Measurements from ENCODE around the gene LINC00632.

LINC00632 gene

DNA sequence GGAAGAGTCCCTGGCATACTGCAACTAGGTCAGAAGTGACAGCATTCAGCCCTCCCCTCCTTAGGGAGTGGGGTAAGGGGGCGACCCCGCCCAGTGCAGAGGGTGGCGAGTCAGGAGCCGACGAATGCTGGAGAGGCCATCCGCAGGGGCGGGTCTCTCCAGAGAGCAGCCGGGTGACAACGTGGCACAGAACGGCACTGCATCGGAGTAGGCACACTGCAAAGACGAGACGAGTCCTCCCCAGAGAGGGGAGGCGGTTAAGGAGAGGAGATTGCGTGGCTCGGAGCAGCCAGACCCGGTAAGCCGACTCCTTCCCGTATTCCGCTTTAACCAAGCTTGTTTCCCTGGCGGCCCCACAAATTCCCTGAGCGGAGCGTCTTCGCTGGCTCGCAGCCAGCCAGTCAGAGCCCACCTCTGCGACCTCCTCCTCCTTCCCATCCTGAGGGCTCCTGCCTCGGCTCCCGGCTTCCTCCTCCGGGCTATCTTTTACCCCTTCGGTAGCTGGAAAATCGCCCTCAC is 54.9 kb downstream of the LINC00632 start:
- 27% methylated on average over 27 of the region's 31 CpGs for WGBS (ENCODE audit: insufficient coverage)
- CTCF ChIA-PET, result interaction anchor here (1.1 to 5.1 kb wide), 3 partner anchors 9 to 520 kb away, joined by 3 to 30 read pairs (median 4); no protein-coding TSS in a partner anchor

DNA sequence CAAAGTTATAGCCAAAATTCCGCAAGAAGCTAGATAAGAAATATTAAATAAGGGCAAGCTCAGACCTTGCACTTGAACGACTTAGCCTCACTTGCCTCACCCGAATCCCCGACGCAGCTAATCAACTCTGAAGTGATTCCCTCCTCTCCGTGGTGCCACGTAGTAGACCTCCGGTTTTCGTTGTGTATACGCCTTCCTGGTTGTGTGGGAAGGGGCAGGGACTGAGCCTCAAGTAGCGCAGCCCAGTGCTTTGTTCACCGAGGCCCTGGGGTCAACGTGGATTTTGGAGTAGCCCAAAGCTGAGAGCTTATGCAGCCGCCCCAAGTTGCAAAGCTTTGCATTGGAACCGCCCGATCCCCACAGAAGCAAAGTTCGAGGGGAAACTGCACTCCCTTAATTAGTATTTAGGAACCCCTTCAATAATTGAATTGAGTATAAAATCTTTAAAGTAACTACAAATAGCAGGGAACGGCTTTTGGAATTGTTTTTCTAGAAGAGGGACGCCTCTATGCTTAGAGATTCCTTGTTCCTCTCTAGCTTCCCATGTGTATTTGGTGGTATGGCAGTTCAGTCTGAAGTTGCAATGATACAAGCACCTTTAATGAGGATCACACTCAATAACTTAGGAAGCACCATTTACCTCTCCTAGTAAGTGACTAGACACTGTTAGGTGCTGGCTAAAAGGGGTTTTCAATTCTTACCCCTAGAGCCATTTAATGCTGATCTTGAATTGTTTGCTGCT is 55.7 kb downstream of the LINC00632 start:
- Histone ChIP-seq H3K4me3 (ENCODE audit: control insufficient read depth in 1 of 7, extremely low read depth in 1 of 7, insufficient read depth in 4 of 7, low read depth in 2 of 7, low read length in 6 of 7) (peak overlapping the region in 2 of 7 experiments; percentile 40 to 57), H3K36me3 (ENCODE audit: control insufficient read depth in 4 of 4, insufficient read depth in 4 of 4, low read length in 3 of 4) (no peaks in the 10 kb centered on the region), H3K27me3 (replicated peaks in 2 of 5; ENCODE audit: control insufficient read depth in 4 of 5, insufficient read depth in 5 of 5, low read length in 4 of 5) (peaks cover 0 to 35% (median 18%) of the 10 kb centered on the region in 5 experiments), H3K27ac (ENCODE audit: insufficient read depth in 1 of 2, low read depth in 1 of 2, low read length in 2 of 2, poor library complexity in 1 of 2, severe bottlenecking in 2 of 2) (no peak overlapping the region), H3K4me1 (ENCODE audit: control extremely low read depth in 1 of 4, control insufficient read depth in 4 of 4, insufficient read depth in 4 of 4, low read length in 3 of 4) (peaks cover 0 to 14% (median 4%) of the 10 kb centered on the region in 4 experiments), H3K9me3 (ENCODE audit: control extremely low read depth in 1 of 5, control insufficient read depth in 4 of 5, insufficient read depth in 2 of 5, low read depth in 1 of 5, low read length in 4 of 5) (no peaks in the 10 kb centered on the region)
- WGBS (ENCODE audit: insufficient coverage), result 27% methylated on average over 8 of the region's 19 CpGs
- CTCF ChIA-PET, result interaction anchor here (0.8 to 5.1 kb wide), 5 partner anchors 10 to 519 kb away, joined by 3 to 30 read pairs (median 3); no protein-coding TSS in a partner anchor
- DNase-seq, result peak in 1 of 3 donors; percentile 2
- POLR2A ChIA-PET, result no interaction called here

More for the DNA sequence above, 54.9 kb downstream of the LINC00632 start:
- Histone ChIP-seq H3K9me3 (ENCODE audit: control extremely low read depth in 1 of 5, control insufficient read depth in 4 of 5, insufficient read depth in 2 of 5, low read depth in 1 of 5, low read length in 4 of 5) (no peaks in the 10 kb centered on the region), H3K4me3 (ENCODE audit: control insufficient read depth in 1 of 7, extremely low read depth in 1 of 7, insufficient read depth in 4 of 7, low read depth in 2 of 7, low read length in 6 of 7) (peak overlapping the region in 5 of 7 experiments; percentile 14 to 57 (median 40)), H3K27ac (ENCODE audit: insufficient read depth in 1 of 2, low read depth in 1 of 2, low read length in 2 of 2, poor library complexity in 1 of 2, severe bottlenecking in 2 of 2) (no peak overlapping the region), H3K4me1 (ENCODE audit: control extremely low read depth in 1 of 4, control insufficient read depth in 4 of 4, insufficient read depth in 4 of 4, low read length in 3 of 4) (peaks cover 0 to 14% (median 4%) of the 10 kb centered on the region in 4 experiments), H3K36me3 (ENCODE audit: control insufficient read depth in 4 of 4, insufficient read depth in 4 of 4, low read length in 3 of 4) (no peaks in the 10 kb centered on the region), H3K27me3 (replicated peaks in 2 of 5; ENCODE audit: control insufficient read depth in 4 of 5, insufficient read depth in 5 of 5, low read length in 4 of 5) (peaks cover 0 to 35% (median 18%) of the 10 kb centered on the region in 5 experiments)
- peak in 2 of 3 donors; percentile 26 to 36 for DNase-seq
- POLR2A ChIA-PET, result no interaction called here

DNA sequence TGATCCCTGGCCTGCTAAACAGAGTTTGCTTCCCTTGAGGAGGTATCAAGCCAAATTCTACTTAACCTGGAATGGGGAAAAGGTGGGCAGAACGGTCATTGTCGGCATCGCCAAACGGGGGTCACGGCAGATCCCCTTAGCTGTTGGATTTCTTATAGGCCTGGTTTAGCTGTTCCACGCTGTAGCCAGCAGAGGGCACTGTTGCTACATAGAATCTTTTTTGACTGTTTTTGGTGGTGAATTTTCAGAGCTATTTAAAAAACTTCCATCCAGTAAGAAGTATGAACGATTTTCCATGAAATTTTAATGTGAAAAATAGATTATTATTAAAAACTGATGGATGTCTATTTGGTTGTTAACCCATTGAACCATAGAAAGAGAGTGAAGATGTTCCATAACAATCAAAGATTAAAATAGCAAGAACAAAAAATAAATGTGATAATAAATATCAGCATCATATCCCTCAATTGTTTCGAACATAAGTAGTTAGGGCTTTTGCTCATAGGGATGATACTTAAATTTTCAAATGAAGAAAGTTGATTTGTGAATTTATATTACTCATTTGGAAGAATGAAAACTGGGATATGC is 56.6 kb downstream of the LINC00632 start:
- Histone ChIP-seq H3K4me1 (ENCODE audit: control extremely low read depth in 1 of 4, control insufficient read depth in 4 of 4, insufficient read depth in 4 of 4, low read length in 3 of 4) (peaks cover 0 to 14% (median 4%) of the 10 kb centered on the region in 4 experiments), H3K9me3 (ENCODE audit: control extremely low read depth in 1 of 5, control insufficient read depth in 4 of 5, insufficient read depth in 2 of 5, low read depth in 1 of 5, low read length in 4 of 5) (no peaks in the 10 kb centered on the region), H3K27ac (ENCODE audit: insufficient read depth in 1 of 2, low read depth in 1 of 2, low read length in 2 of 2, poor library complexity in 1 of 2, severe bottlenecking in 2 of 2) (no peak overlapping the region), H3K36me3 (ENCODE audit: control insufficient read depth in 4 of 4, insufficient read depth in 4 of 4, low read length in 3 of 4) (no peaks in the 10 kb centered on the region), H3K27me3 (replicated peaks in 2 of 5; ENCODE audit: control insufficient read depth in 4 of 5, insufficient read depth in 5 of 5, low read length in 4 of 5) (peaks cover 0 to 33% (median 18%) of the 10 kb centered on the region in 5 experiments), H3K4me3 (ENCODE audit: control insufficient read depth in 1 of 7, extremely low read depth in 1 of 7, insufficient read depth in 4 of 7, low read depth in 2 of 7, low read length in 6 of 7) (peak overlapping the region in 1 of 7 experiments; percentile 10)
- POLR2A ChIA-PET, result no interaction called here
- 0% methylated on average over 5 of the region's 8 CpGs for WGBS (ENCODE audit: insufficient coverage)
- peak; percentile 46 to 79 (median 68) for DNase-seq
- CTCF ChIA-PET, result interaction anchor here (0.8 to 5.1 kb wide), 4 partner anchors 11 to 515 kb away, joined by 3 to 30 read pairs (median 4); no protein-coding TSS in a partner anchor

DNA sequence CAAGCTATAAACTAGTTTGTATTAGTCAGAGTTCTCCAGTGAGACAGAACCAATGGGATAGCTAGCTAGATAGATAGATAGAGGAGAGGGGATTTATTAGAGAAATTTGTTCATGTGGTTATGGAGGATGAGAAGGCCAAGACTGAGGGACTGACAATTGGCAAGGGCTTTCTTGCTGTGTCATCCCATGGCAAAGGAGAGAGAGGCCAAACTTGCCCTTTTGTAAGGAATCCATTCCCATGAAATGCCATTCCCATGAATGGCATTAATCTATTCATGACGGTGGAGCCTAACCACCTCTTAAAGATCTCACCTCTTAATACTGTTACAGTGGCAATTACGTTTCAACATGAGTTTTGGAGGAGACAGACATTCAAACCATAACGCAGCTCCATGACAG is 58.1 kb downstream of the LINC00632 start:
- Histone ChIP-seq H3K27me3 (replicated peaks in 2 of 5; ENCODE audit: control insufficient read depth in 4 of 5, insufficient read depth in 5 of 5, low read length in 4 of 5) (peaks cover 0 to 30% (median 15%) of the 10 kb centered on the region in 5 experiments), H3K4me3 (ENCODE audit: control insufficient read depth in 1 of 7, extremely low read depth in 1 of 7, insufficient read depth in 4 of 7, low read depth in 2 of 7, low read length in 6 of 7) (no peak overlapping the region), H3K36me3 (ENCODE audit: control insufficient read depth in 4 of 4, insufficient read depth in 4 of 4, low read length in 3 of 4) (no peaks in the 10 kb centered on the region), H3K27ac (ENCODE audit: insufficient read depth in 1 of 2, low read depth in 1 of 2, low read length in 2 of 2, poor library complexity in 1 of 2, severe bottlenecking in 2 of 2) (no peak overlapping the region), H3K9me3 (ENCODE audit: control extremely low read depth in 1 of 5, control insufficient read depth in 4 of 5, insufficient read depth in 2 of 5, low read depth in 1 of 5, low read length in 4 of 5) (no peaks in the 10 kb centered on the region), H3K4me1 (ENCODE audit: control extremely low read depth in 1 of 4, control insufficient read depth in 4 of 4, insufficient read depth in 4 of 4, low read length in 3 of 4) (peaks cover 0 to 14% (median 4%) of the 10 kb centered on the region in 4 experiments)
- ChIA-PET CTCF (interaction anchor here (1.0 to 5.1 kb wide), 6 partner anchors 8 to 511 kb away, joined by 3 to 30 read pairs (median 3); no protein-coding TSS in a partner anchor), POLR2A (no interaction called here)
- 77% methylated on average over 2 of the region's 3 CpGs for WGBS (ENCODE audit: insufficient coverage)
- no peak for DNase-seq

DNA sequence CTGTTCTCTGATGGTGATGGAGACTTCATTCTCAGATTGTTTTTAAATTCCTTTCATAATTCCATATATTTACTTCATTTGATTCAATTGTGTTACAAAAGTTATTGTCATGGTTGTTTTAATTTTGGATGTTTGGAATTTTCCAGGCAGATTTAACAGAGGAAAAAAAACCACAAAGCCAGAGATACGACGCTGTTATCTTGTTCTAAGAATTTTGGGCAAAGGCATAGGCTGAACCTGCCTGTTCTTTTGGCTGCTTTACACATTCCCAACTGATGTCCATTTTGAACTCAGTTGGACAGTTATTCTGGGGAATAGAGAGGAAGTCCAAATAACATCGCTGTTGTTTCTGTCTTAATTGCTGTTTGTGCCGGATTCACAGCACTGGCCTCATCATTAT is 65.7 kb downstream of the LINC00632 start:
- CTCF ChIA-PET, result no interaction called here
- WGBS (ENCODE audit: insufficient coverage), result 87% methylated on average over 4 of the region's 4 CpGs

DNA sequence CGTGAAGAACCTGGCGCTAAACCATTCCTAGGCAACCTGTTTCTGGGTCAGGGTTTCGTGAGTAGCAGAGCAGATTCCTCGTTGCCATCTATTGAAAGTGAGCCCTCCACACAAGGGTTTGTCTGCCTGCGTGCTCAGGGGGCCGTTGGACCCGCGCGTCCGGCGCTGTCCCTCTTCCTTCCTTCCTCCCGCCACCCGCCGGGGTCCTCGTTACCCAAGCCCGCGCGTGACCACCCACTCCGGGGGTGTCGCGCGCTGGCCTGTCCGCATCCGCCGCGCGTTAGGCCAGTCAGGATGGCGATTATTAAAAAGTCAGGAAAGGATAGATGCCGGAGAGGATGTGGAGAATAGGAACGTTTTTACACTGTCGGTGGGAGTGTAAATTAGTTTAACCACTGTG is 66.8 kb downstream of the LINC00632 start:
- H3K27ac ChIP-seq (ENCODE audit: insufficient read depth in 1 of 2, low read depth in 1 of 2, low read length in 2 of 2, poor library complexity in 1 of 2, severe bottlenecking in 2 of 2), result no peak overlapping the region
- H3K4me3 ChIP-seq (ENCODE audit: control insufficient read depth in 1 of 7, extremely low read depth in 1 of 7, insufficient read depth in 4 of 7, low read depth in 2 of 7, low read length in 6 of 7), result no peak overlapping the region
- H3K9me3 ChIP-seq (ENCODE audit: control extremely low read depth in 1 of 5, control insufficient read depth in 4 of 5, insufficient read depth in 2 of 5, low read depth in 1 of 5, low read length in 4 of 5), result no peaks in the 10 kb centered on the region
- POLR2A ChIA-PET, result no interaction called here
- DNase-seq, result no peak
- CTCF ChIA-PET, result no interaction called here
- no peaks in the 10 kb centered on the region for H3K36me3 ChIP-seq (ENCODE audit: control insufficient read depth in 4 of 4, insufficient read depth in 4 of 4, low read length in 3 of 4)
- no peaks in the 10 kb centered on the region for H3K4me1 ChIP-seq (ENCODE audit: control extremely low read depth in 1 of 4, control insufficient read depth in 4 of 4, insufficient read depth in 4 of 4, low read length in 3 of 4)
- H3K27me3 ChIP-seq (replicated peaks in 2 of 5; ENCODE audit: control insufficient read depth in 4 of 5, insufficient read depth in 5 of 5, low read length in 4 of 5), result peaks cover 0 to 4% (median 0%) of the 10 kb centered on the region in 5 experiments
- WGBS (ENCODE audit: insufficient coverage), result 89% methylated on average over 5 of the region's 31 CpGs

More for the DNA sequence above, 65.7 kb downstream of the LINC00632 start:
- POLR2A ChIA-PET, result no interaction called here
- no peaks in the 10 kb centered on the region for H3K9me3 ChIP-seq (ENCODE audit: control extremely low read depth in 1 of 5, control insufficient read depth in 4 of 5, insufficient read depth in 2 of 5, low read depth in 1 of 5, low read length in 4 of 5)
- H3K4me1 ChIP-seq (ENCODE audit: control extremely low read depth in 1 of 4, control insufficient read depth in 4 of 4, insufficient read depth in 4 of 4, low read length in 3 of 4), result no peaks in the 10 kb centered on the region
- DNase-seq, result no peak
- no peak overlapping the region for H3K4me3 ChIP-seq (ENCODE audit: control insufficient read depth in 1 of 7, extremely low read depth in 1 of 7, insufficient read depth in 4 of 7, low read depth in 2 of 7, low read length in 6 of 7)
- peaks cover 0 to 4% (median 0%) of the 10 kb centered on the region in 5 experiments for H3K27me3 ChIP-seq (replicated peaks in 2 of 5; ENCODE audit: control insufficient read depth in 4 of 5, insufficient read depth in 5 of 5, low read length in 4 of 5)
- no peaks in the 10 kb centered on the region for H3K36me3 ChIP-seq (ENCODE audit: control insufficient read depth in 4 of 4, insufficient read depth in 4 of 4, low read length in 3 of 4)
- no peak overlapping the region for H3K27ac ChIP-seq (ENCODE audit: insufficient read depth in 1 of 2, low read depth in 1 of 2, low read length in 2 of 2, poor library complexity in 1 of 2, severe bottlenecking in 2 of 2)

DNA sequence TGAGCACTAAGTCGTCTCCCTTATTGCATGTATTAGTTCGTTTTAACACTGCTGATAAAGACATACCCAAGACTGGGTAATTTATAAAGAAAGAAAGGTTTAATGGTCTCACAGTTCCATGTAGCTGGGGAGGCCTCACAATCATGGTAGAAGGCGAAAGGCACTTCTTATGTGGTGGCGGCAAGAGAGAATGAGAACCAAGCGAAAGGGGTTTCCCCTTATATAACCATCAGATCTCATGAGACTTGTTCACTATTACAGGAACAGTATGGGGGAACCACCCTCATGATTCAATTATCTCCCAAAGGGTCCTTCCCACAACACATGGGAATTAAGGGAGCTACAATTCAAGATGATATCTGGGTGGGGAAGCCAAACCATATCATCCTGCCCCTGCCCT is 85.1 kb downstream of the LINC00632 start:
- 73% methylated on average over 5 of the region's 5 CpGs for WGBS (ENCODE audit: insufficient coverage)
- DNase-seq, result no peak
- CTCF ChIA-PET, result no interaction called here
- Histone ChIP-seq H3K36me3 (ENCODE audit: control insufficient read depth in 4 of 4, insufficient read depth in 4 of 4, low read length in 3 of 4) (no peaks in the 10 kb centered on the region), H3K27me3 (replicated peaks in 2 of 5; ENCODE audit: control insufficient read depth in 4 of 5, insufficient read depth in 5 of 5, low read length in 4 of 5) (no peaks in the 10 kb centered on the region), H3K4me1 (ENCODE audit: control extremely low read depth in 1 of 4, control insufficient read depth in 4 of 4, insufficient read depth in 4 of 4, low read length in 3 of 4) (no peaks in the 10 kb centered on the region), H3K27ac (ENCODE audit: insufficient read depth in 1 of 2, low read depth in 1 of 2, low read length in 2 of 2, poor library complexity in 1 of 2, severe bottlenecking in 2 of 2) (no peak overlapping the region), H3K9me3 (ENCODE audit: control extremely low read depth in 1 of 5, control insufficient read depth in 4 of 5, insufficient read depth in 2 of 5, low read depth in 1 of 5, low read length in 4 of 5) (no peaks in the 10 kb centered on the region), H3K4me3 (ENCODE audit: control insufficient read depth in 1 of 7, extremely low read depth in 1 of 7, insufficient read depth in 4 of 7, low read depth in 2 of 7, low read length in 6 of 7) (no peak overlapping the region)
- POLR2A ChIA-PET, result no interaction called here
